NT2/D1 (cell line): Measurements from ENCODE around the gene SLC46A1.
"Not testable (repeated sequence)": the region's sequence is repeated elsewhere in the genome, so short reads cannot be mapped to it uniquely, and the experiment has no call there.

Experiments used
- DNase-seq: peaks from one replicate; pipeline ENCODE4 v3.0.0-alpha.2; 2011; ENCODE audit warnings: low read depth, low spot score
- H3K27me3 ChIP-seq: 2 replicates; pipeline ENCODE4 v1.6.0; 2011; ENCODE audit warnings: mild to moderate bottlenecking; ENCODE audit not compliant: insufficient read length, insufficient read depth
- H3K36me3 ChIP-seq: 2 replicates; pipeline ENCODE4 v1.6.1; 2011; ENCODE audit warnings: mild to moderate bottlenecking, low read length, mixed read lengths; ENCODE audit not compliant: insufficient read depth, insufficient read length
- H3K4me1 ChIP-seq: 2 replicates; pipeline ENCODE4 v1.5.1; 2011; ENCODE audit not compliant: insufficient read depth, insufficient read length
- H3K4me3 ChIP-seq: 2 replicates; pipeline ENCODE4 v1.5.1; 2011; ENCODE audit warnings: low read depth; ENCODE audit not compliant: insufficient read length
- H3K9ac ChIP-seq: 2 replicates; pipeline ENCODE4 v1.6.0; 2011; ENCODE audit warnings: low read depth; ENCODE audit not compliant: insufficient read length
- H3K9me3 ChIP-seq: 2 replicates; pipeline ENCODE4 v1.5.1; 2011; ENCODE audit warnings: mild to moderate bottlenecking, low read length; ENCODE audit not compliant: insufficient read depth
- SUZ12 ChIP-seq: IDR thresholded peaks from 2 replicates; pipeline ENCODE4 v1.6.1; 2011; ENCODE audit not compliant: insufficient read length, insufficient read depth; ENCODE audit errors: extremely low read depth
- YY1 ChIP-seq: IDR thresholded peaks from 2 replicates; pipeline ENCODE4 v1.6.1; 2011; ENCODE audit not compliant: insufficient read length, insufficient read depth
- ZNF274 ChIP-seq: IDR thresholded peaks from 2 replicates; pipeline ENCODE4 v1.6.1; 2011; ENCODE audit warnings: mild to moderate bottlenecking, low read depth, low read length

SLC46A1 gene

GRCh38 chr17:28405632-28406472 lies at the start of gene SLC46A1:
TSS of gene SLC46A1 (minus strand) at chr17:28406212. CDS start at chr17:28406114, 98 bp downstream.
- Histone ChIP-seq H3K4me1 (peaks cover 11% of the 10 kb centered on the region), H3K4me3 (peak within 1 kb of the TSS; percentile 62), H3K36me3 (peaks cover 11% of the 10 kb centered on the region), H3K27me3 (peaks cover 44% of the 10 kb centered on the region), H3K9me3 (no peaks in the 10 kb centered on the region), H3K9ac (peak within 1 kb of the TSS; percentile 74)
- TF ChIP-seq SUZ12 = no peak
- no peak for TF ChIP-seq YY1
- no peak for TF ChIP-seq ZNF274
- DNase-seq = no peak

GRCh38 chr17:28449859-28450258 lies 43.8 kb upstream of the SLC46A1 start:
- TF ChIP-seq YY1 = no peak
- TF ChIP-seq SUZ12 = no peak
- no peak for TF ChIP-seq ZNF274
- Histone ChIP-seq H3K27me3 (no peaks in the 10 kb centered on the region), H3K4me1 (no peaks in the 10 kb centered on the region), H3K4me3 (no peak overlapping the region), H3K9ac (no peak overlapping the region), H3K9me3 (no peaks in the 10 kb centered on the region; the same call in 1 of the 2 replicates), H3K36me3 (no peaks in the 10 kb centered on the region)
- DNase-seq = no peak

GRCh38 chr17:28447396-28447760 lies 41.4 kb upstream of the SLC46A1 start:
- no peaks in the 10 kb centered on the region for H3K27me3 ChIP-seq
- TF ChIP-seq SUZ12 (no peak), ZNF274 (no peak), YY1 (no peak)
- no peak for DNase-seq
- no peaks in the 10 kb centered on the region; the same call in none of the 2 replicates for H3K9me3 ChIP-seq
- no peaks in the 10 kb centered on the region for H3K4me1 ChIP-seq
- H3K4me3 ChIP-seq = no peak overlapping the region
- H3K36me3 ChIP-seq = no peaks in the 10 kb centered on the region
- no peak overlapping the region for H3K9ac ChIP-seq

- no peak overlapping the region for H3K9ac ChIP-seq
- H3K27me3 ChIP-seq = no peaks in the 10 kb centered on the region
- H3K9me3 ChIP-seq = no peaks in the 10 kb centered on the region; the same call in none of the 2 replicates
- H3K36me3 ChIP-seq = no peaks in the 10 kb centered on the region
- TF ChIP-seq ZNF274 (no peak), SUZ12 (no peak), YY1 (no peak)
- DNase-seq = no peak
- H3K4me1 ChIP-seq = no peaks in the 10 kb centered on the region
- no peak overlapping the region for H3K4me3 ChIP-seq
These were observed 40.8 kb upstream of the SLC46A1 start for GRCh38 chr17:28446716-28447395.

- Histone ChIP-seq H3K27me3 (no peaks in the 10 kb centered on the region), H3K9me3 (no peaks in the 10 kb centered on the region; the same call in none of the 2 replicates), H3K9ac (no peak overlapping the region), H3K4me1 (no peaks in the 10 kb centered on the region), H3K36me3 (no peaks in the 10 kb centered on the region), H3K4me3 (no peak overlapping the region)
- no peak for DNase-seq
- TF ChIP-seq SUZ12 (no peak), ZNF274 (no peak), YY1 (no peak)
These were observed 38.1 kb upstream of the SLC46A1 start for GRCh38 chr17:28443901-28444638.

GRCh38 chr17:28434326-28434725 lies 28.3 kb upstream of the SLC46A1 start:
- not testable (repeated sequence) for H3K27me3 ChIP-seq, DNase-seq, H3K36me3 ChIP-seq, H3K9ac ChIP-seq, H3K9me3 ChIP-seq, H3K4me1 ChIP-seq, H3K4me3 ChIP-seq

GRCh38 chr17:28433721-28434120 lies 27.7 kb upstream of the SLC46A1 start:
- DNase-seq = no peak
- Histone ChIP-seq H3K4me1 (no peaks in the 10 kb centered on the region), H3K9me3 (no peaks in the 10 kb centered on the region), H3K27me3 (no peaks in the 10 kb centered on the region), H3K4me3 (no peak overlapping the region), H3K36me3 (no peaks in the 10 kb centered on the region), H3K9ac (no peak overlapping the region)
- TF ChIP-seq SUZ12 = no peak
- TF ChIP-seq ZNF274 = no peak
- no peak for TF ChIP-seq YY1

GRCh38 chr17:28427982-28428381 lies 22.0 kb upstream of the SLC46A1 start:
- H3K9me3 ChIP-seq, H3K36me3 ChIP-seq, H3K4me1 ChIP-seq, H3K4me3 ChIP-seq, DNase-seq, H3K27me3 ChIP-seq, H3K9ac ChIP-seq: not testable (repeated sequence)
